Measurements from ENCODE around the gene FSTL3. TPM values are rescaled to one million over a fixed set of nuclear protein-coding genes. Genes with fewer than 3 reads are reported as not detected.

FSTL3 gene
- total and polyA plus RNA-seq, 2 of the 13 experiments (the other 11 are each of a cell fraction or from before 2014, with no cell fraction given), result 13.5 to 15.6 TPM

DNA sequence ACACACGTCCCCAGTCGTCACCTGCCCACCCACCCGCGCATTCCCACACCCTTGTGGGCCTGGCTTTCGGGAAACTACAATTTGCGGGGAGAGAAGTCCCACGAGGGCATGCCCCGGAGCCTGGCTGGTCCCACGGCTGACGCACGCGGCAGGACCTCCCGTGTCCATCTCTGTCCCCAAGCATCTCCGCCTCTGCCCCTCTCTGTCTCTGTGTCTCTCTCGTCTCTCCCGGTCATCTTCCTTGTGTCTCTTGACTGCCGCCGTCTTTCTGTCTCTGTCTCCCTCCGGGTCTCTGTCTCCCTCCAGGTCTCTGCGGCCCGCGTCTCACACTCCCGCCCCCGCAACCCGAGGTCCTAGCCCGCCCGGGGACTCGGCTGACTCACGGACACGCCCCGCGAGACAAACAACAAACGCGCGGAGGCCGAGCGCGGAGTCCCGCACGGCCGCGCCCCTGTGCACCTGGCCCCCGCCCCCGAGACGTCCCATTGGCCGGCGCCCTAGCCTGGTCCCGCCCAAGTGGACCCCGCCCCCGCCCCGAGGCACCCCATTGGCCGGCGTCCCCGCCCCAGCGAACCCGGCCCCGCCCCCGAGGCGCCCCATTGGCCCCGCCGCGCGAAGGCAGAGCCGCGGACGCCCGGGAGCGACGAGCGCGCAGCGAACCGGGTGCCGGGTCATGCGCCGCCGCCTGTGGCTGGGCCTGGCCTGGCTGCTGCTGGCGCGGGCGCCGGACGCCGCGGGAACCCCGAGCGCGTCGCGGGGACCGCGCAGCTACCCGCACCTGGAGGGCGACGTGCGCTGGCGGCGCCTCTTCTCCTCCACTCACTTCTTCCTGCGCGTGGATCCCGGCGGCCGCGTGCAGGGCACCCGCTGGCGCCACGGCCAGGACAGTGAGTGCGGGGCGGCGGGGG, 36.7 kb upstream of the FSTL3 start, which contains the start of gene FGF22:
FGF22 (plus strand) TSS at position 627 of the 908 bp plus-strand sequence; CDS start at position 674, 47 bp downstream.
- peak; percentile 73 for ATAC-seq
- no peaks in the 10 kb centered on the region for H3K36me3 ChIP-seq (replicated peaks in 1 of 2; ENCODE audit: control insufficient read depth in 1 of 2, insufficient read depth in 2 of 2, low read length in 2 of 2)
- ChIA-PET CTCF (ENCODE audit: low intra/inter-chr PET ratio, low total read pairs) (no interaction called here), POLR2A (no interaction called here)
- H3K9ac ChIP-seq (ENCODE audit: insufficient read depth, low read depth, low read length), result peak within 1 kb of the TSS; percentile 15; the same call in 1 of the 2 replicates
- in situ Hi-C loops (cut with HindIII; ENCODE audit: extremely low pct_ligation_motif_present, low pct_unique_long_range_greater_than_20kb), result no loop called here
- H4K20me1 ChIP-seq (ENCODE audit: insufficient read depth, low read length), result no peaks in the 10 kb centered on the region
- no TSS peak for BruUV-seq (replicated peaks)
- no peaks in the 10 kb centered on the region for H3K79me2 ChIP-seq (ENCODE audit: insufficient read depth, low read length)
- H3K4me2 ChIP-seq (ENCODE audit: low read depth, low read length), result peak within 1 kb of the TSS; percentile 63
- no peak within 1 kb of the TSS for H3K27ac ChIP-seq (ENCODE audit: extremely low read length, insufficient read depth, low read length)
- WGBS (ENCODE audit: low lambda C conversion rate), result 57% methylated on average over 48 of the region's 109 CpGs
- intact Hi-C loops (cut with micrococcal nuclease; ENCODE audit: unreplicated experiment), result no loop called here
- H3K4me1 ChIP-seq (ENCODE audit: insufficient read depth, low read length), result peaks cover 10% of the 10 kb centered on the region
- peak within 1 kb of the TSS in 2 of 3 experiments; percentile 56 to 61; a peak in 3 of 6 replicates for H3K4me3 ChIP-seq (replicated peaks in 1 of 3; ENCODE audit: insufficient read depth in 1 of 3, low read depth in 2 of 3, low read length in 3 of 3)
- FAIRE-seq, result no peak
- no peaks in the 10 kb centered on the region for H3K27me3 ChIP-seq (ENCODE audit: control insufficient read depth in 1 of 2, insufficient read depth in 2 of 2, low read length in 2 of 2)
- H3K9me3 ChIP-seq (ENCODE audit: low read length), result no peaks in the 10 kb centered on the region
- no peak within 1 kb of the TSS for H2AFZ ChIP-seq (ENCODE audit: low read length)
- DNase-seq (ENCODE audit: low spot score), result peak; percentile 44
- TF ChIP-seq ZBTB14 (CRISPR knock-in tag; IDR thresholded peaks at IDR 0.05) (no peak), JDP2 (CRISPR knock-in tag; IDR thresholded peaks at IDR 0.05; ENCODE audit: borderline replicate concordance) (no peak), MAX (IDR thresholded peaks at IDR 0.05) (peak; percentile 40; the same call in 1 of the 2 replicates), PHF8 (CRISPR knock-in tag; IDR thresholded peaks at IDR 0.05) (peak; percentile 3; the same call in 1 of the 2 replicates), SP2 (CRISPR knock-in tag; IDR thresholded peaks at IDR 0.05) (peak; percentile 73), ZNF138 (CRISPR knock-in tag; IDR thresholded peaks at IDR 0.05; ENCODE audit: low read depth) (no peak), NFYB (CRISPR knock-in tag; IDR thresholded peaks at IDR 0.05) (peak; percentile 76), REL (CRISPR knock-in tag; conservative IDR thresholded peaks at IDR 0.05) (no peak), ZNF770 (CRISPR knock-in tag; IDR thresholded peaks at IDR 0.05) (peak; percentile 80), ZNF709 (CRISPR knock-in tag; IDR thresholded peaks at IDR 0.05) (no peak), GATA4 (IDR thresholded peaks at IDR 0.05; ENCODE audit: borderline replicate concordance, low read depth) (no peak), HMGA1 (CRISPR knock-in tag; conservative IDR thresholded peaks at IDR 0.05) (no peak), FOSL2 (CRISPR knock-in tag; IDR thresholded peaks at IDR 0.05) (peak; percentile 28; the same call in 1 of the 2 replicates), SIN3A (IDR thresholded peaks at IDR 0.05; ENCODE audit: borderline replicate concordance, low read depth, low read length) (0 out of 2 replicates have a peak, but pooled peaks have one; percentile 34)
- TF ChIP-seq, protein P1, sequence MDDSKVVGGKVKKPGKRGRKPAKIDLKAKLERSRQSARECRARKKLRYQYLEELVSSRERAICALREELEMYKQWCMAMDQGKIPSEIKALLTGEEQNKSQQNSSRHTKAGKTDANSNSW (CRISPR knock-in tag; IDR thresholded peaks at IDR 0.05; ENCODE audit: borderline replicate concordance), result no peak
- TF ChIP-seq, protein P2, sequence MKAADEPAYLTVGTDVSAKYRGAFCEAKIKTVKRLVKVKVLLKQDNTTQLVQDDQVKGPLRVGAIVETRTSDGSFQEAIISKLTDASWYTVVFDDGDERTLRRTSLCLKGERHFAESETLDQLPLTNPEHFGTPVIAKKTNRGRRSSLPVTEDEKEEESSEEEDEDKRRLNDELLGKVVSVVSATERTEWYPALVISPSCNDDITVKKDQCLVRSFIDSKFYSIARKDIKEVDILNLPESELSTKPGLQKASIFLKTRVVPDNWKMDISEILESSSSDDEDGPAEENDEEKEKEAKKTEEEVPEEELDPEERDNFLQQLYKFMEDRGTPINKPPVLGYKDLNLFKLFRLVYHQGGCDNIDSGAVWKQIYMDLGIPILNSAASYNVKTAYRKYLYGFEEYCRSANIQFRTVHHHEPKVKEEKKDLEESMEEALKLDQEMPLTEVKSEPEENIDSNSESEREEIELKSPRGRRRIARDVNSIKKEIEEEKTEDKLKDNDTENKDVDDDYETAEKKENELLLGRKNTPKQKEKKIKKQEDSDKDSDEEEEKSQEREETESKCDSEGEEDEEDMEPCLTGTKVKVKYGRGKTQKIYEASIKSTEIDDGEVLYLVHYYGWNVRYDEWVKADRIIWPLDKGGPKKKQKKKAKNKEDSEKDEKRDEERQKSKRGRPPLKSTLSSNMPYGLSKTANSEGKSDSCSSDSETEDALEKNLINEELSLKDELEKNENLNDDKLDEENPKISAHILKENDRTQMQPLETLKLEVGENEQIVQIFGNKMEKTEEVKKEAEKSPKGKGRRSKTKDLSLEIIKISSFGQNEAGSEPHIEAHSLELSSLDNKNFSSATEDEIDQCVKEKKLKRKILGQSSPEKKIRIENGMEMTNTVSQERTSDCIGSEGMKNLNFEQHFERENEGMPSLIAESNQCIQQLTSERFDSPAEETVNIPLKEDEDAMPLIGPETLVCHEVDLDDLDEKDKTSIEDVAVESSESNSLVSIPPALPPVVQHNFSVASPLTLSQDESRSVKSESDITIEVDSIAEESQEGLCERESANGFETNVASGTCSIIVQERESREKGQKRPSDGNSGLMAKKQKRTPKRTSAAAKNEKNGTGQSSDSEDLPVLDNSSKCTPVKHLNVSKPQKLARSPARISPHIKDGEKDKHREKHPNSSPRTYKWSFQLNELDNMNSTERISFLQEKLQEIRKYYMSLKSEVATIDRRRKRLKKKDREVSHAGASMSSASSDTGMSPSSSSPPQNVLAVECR (CRISPR knock-in tag; IDR thresholded peaks at IDR 0.05; ENCODE audit: borderline replicate concordance), result no peak

Data from HepG2 (cell line).